Globus pallidus (tissue), 1 donor: ENCODE data around the gene BCOR.

Experiments used
- DNase-seq: peaks from one replicate; pipeline ENCODE4 v3.0.0-alpha.2; 2015; ENCODE audit warnings: low spot score

Gene BCOR

GRCh38 chrX:40003428-40004245, 94.1 kb downstream of the BCOR start:
- DNase-seq, result no peak

- DNase-seq, result no peak
Measured at GRCh38 chrX:40003071-40003427, 94.7 kb downstream of the BCOR start.
